Body of pancreas (tissue), 4 donors: ENCODE data around the gene CHI3L2. TPM values are rescaled to one million over a fixed set of nuclear protein-coding genes. Genes with fewer than 3 reads are reported as not detected.
A peak's percentile ranks its signal among the peaks of the same experiment; 100 is the strongest.

Experiments used
- ATAC-seq: fragments of 150-250 bp; one replicate; pipeline ENCODE4 v1.9.1; 2016
- DNase-seq, 4 donors: peaks; one replicate each; pipeline ENCODE4 v3.0.0-alpha.2; 2019
- H3K27ac ChIP-seq, 4 donors: fragments of 200-600 bp; sonication (generic); 1 replicate in 3 of 4; 2 replicates in 1 of 4; pipeline versions ENCODE4 v1.5.1 to v1.6.1; 2016 to 2019; ENCODE audit warnings: mild to moderate bottlenecking in 1 of 4, mixed read lengths in 1 of 4, moderate library complexity in 1 of 4
- H3K27me3 ChIP-seq, 2 donors: fragments of 200-600 bp; sonication (generic); one replicate each; pipeline ENCODE4 v1.6.0; 2016; ENCODE audit warnings: mild to moderate bottlenecking in 1 of 2
- H3K36me3 ChIP-seq, 2 donors: fragments of 200-600 bp; sonication (generic); replicated peaks in 1 of 2; 2 replicates each; pipeline ENCODE4 v1.5.1; 2016; ENCODE audit warnings: low read depth in 2 of 2; ENCODE audit not compliant: insufficient read depth in 1 of 2
- H3K4me1 ChIP-seq: fragments of 200-600 bp; sonication (generic); one replicate; pipeline ENCODE4 v1.6.0; 2016
- H3K4me3 ChIP-seq, 2 donors: fragments of 200-600 bp; sonication (generic); 1 replicate in 1 of 2; 2 replicates in 1 of 2; pipeline ENCODE4 v1.5.1; 2016 to 2019
- H3K9me3 ChIP-seq, 3 donors: fragments of 200-600 bp; sonication (generic); 1 replicate in 2 of 3; 2 replicates in 1 of 3; pipeline ENCODE4 v1.5.1; 2016
- CTCF ChIP-seq, 7 experiments: fragments of 450-650 bp in 4 of 7; fragments of 200-600 bp in 3 of 7; sonication (generic) in 3 of 7; IDR thresholded peaks; one replicate each; pipeline ENCODE4 v1.5.1; 2016 to 2019; ENCODE audit warnings: antibody characterized with exemption in 7 of 7
- POLR2A ChIP-seq, 3 donors: fragments of 450-650 bp; IDR thresholded peaks; one replicate each; pipeline ENCODE4 v1.6.1; 2016; ENCODE audit warnings: antibody characterized with exemption in 3 of 3, mild to moderate bottlenecking in 2 of 3
- whole genome bisulfite sequencing, 2 donors: methylation state at CpG; one replicate each; pipeline ENCODE4 v1.1.5; 2017; 5-methylcytosine and 5-hydroxymethylcytosine counted together
- intact Hi-C: fragments of 100-400 bp; cut with DNase I; formaldehyde crosslinking; loops from one replicate; pipeline ENCODE4 v1.15.1; 2023
- total RNA-seq, 2 donors: library from RNA; depleted of rRNA; stranded (reverse); fragments of >200 nt; gene quantifications; one replicate each; pipeline ENCODE4 v1.1.0, GENCODE V29; 2016

The CHI3L2 gene
- total RNA-seq, 2 donors from 2014 or later = not detected

GRCh38 chr1:111204201-111204982, 23.1 kb upstream of the CHI3L2 start:
- Histone ChIP-seq H3K9me3 (no peaks in the 10 kb centered on the region), H3K27ac (peak overlapping the region; percentile 83 to 98 (median 94)), H3K36me3 (no peaks in the 10 kb centered on the region), H3K4me3 (peak overlapping the region; percentile 66 to 94), H3K27me3 (no peaks in the 10 kb centered on the region), H3K4me1 (peaks cover 53% of the 10 kb centered on the region)
- DNase-seq (peak; percentile 70 to 76 (median 74)), ATAC-seq (peak; percentile 81)
- TF ChIP-seq CTCF (IDR thresholded peaks at IDR 0.05) (no peak), POLR2A (IDR thresholded peaks at IDR 0.05) (peak; percentile 67 to 76 (median 70))
- intact Hi-C loops = no loop called here
- WGBS, 2 donors = 2 to 5% methylated on average over 23 to 59 of the region's 61 CpGs

- no peak for ATAC-seq
- WGBS, 2 donors = 51 to 57% methylated on average over 9 of the region's 9 CpGs
- no peaks in the 10 kb centered on the region for H3K9me3 ChIP-seq
- peak overlapping the region; percentile 83 to 98 (median 94) for H3K27ac ChIP-seq
- no peak for DNase-seq
- no peaks in the 10 kb centered on the region for H3K36me3 ChIP-seq
- H3K4me3 ChIP-seq = no peak overlapping the region
- intact Hi-C loops = no loop called here
- no peaks in the 10 kb centered on the region for H3K27me3 ChIP-seq
- no peak for TF ChIP-seq CTCF (IDR thresholded peaks at IDR 0.05)
- no peak for TF ChIP-seq POLR2A (IDR thresholded peaks at IDR 0.05)
- H3K4me1 ChIP-seq = peaks cover 46% of the 10 kb centered on the region
These were observed 22.4 kb upstream of the CHI3L2 start for GRCh38 chr1:111204983-111205713.

GRCh38 chr1:111205714-111206050, 21.8 kb upstream of the CHI3L2 start:
- Histone ChIP-seq H3K27me3 (no peaks in the 10 kb centered on the region), H3K4me1 (peaks cover 41% of the 10 kb centered on the region), H3K36me3 (no peaks in the 10 kb centered on the region), H3K9me3 (no peaks in the 10 kb centered on the region), H3K4me3 (no peak overlapping the region), H3K27ac (peak overlapping the region in 2 of 4 donors; percentile 96 to 98)
- 57 to 61% methylated on average over 2 of the region's 2 CpGs for WGBS, 2 donors
- ATAC-seq (no peak), DNase-seq (no peak)
- intact Hi-C loops = no loop called here
- TF ChIP-seq POLR2A (IDR thresholded peaks at IDR 0.05) = no peak

GRCh38 chr1:111208921-111209320, 18.6 kb upstream of the CHI3L2 start:
- no peak overlapping the region for H3K27ac ChIP-seq
- H3K4me1 ChIP-seq = peaks cover 13% of the 10 kb centered on the region
- intact Hi-C loops = no loop called here
- DNase-seq (no peak), ATAC-seq (no peak)
- 15 to 33% methylated on average over 1 of the region's 1 CpG for WGBS, 2 donors
- no peaks in the 10 kb centered on the region for H3K9me3 ChIP-seq
- H3K4me3 ChIP-seq = no peak overlapping the region
- H3K36me3 ChIP-seq = no peaks in the 10 kb centered on the region
- no peaks in the 10 kb centered on the region for H3K27me3 ChIP-seq
- TF ChIP-seq POLR2A (IDR thresholded peaks at IDR 0.05) = no peak
- TF ChIP-seq CTCF (IDR thresholded peaks at IDR 0.05) = no peak

GRCh38 chr1:111209622-111210021, 17.9 kb upstream of the CHI3L2 start:
- no peak for ATAC-seq
- no peak for DNase-seq
- intact Hi-C loops = no loop called here
- no peaks in the 10 kb centered on the region for H3K36me3 ChIP-seq
- peaks cover 8% of the 10 kb centered on the region for H3K4me1 ChIP-seq
- H3K4me3 ChIP-seq = no peak overlapping the region
- 84 to 85% methylated on average over 4 of the region's 4 CpGs for WGBS, 2 donors
- H3K27me3 ChIP-seq = no peaks in the 10 kb centered on the region
- H3K27ac ChIP-seq = no peak overlapping the region
- TF ChIP-seq POLR2A (IDR thresholded peaks at IDR 0.05) = no peak
- TF ChIP-seq CTCF (IDR thresholded peaks at IDR 0.05) = no peak
- H3K9me3 ChIP-seq = no peaks in the 10 kb centered on the region
